ENCODE measurements around the gene MATN1.

Gene MATN1

GRCh38 chr1:30666756-30667273 is 56.6 kb downstream of the MATN1 start:
- no peak overlapping the region for H3K4me2 ChIP-seq (ENCODE audit: low read length)
- no peak overlapping the region for H2AFZ ChIP-seq
- H3K36me3 ChIP-seq (ENCODE audit: control insufficient read depth, insufficient read depth, low read length) = no peaks in the 10 kb centered on the region
- no peak overlapping the region for H3K9ac ChIP-seq
- no peak overlapping the region for H3K4me3 ChIP-seq (ENCODE audit: low read depth, low read length)
- H3K79me2 ChIP-seq = no peaks in the 10 kb centered on the region
- H3K4me1 ChIP-seq = no peaks in the 10 kb centered on the region
- no peak for TF ChIP-seq CTCF (IDR thresholded peaks at IDR 0.05)
- no peaks in the 10 kb centered on the region for H3K27me3 ChIP-seq (ENCODE audit: control insufficient read depth, insufficient read depth, low read length)
- no peaks in the 10 kb centered on the region for H3K9me3 ChIP-seq (ENCODE audit: control insufficient read depth, low read length)
- H3K27ac ChIP-seq = no peak overlapping the region

GRCh38 chr1:30665216-30666010 is 58.0 kb downstream of the MATN1 start:
- H3K4me2 ChIP-seq (ENCODE audit: low read length) = no peak overlapping the region
- H3K4me3 ChIP-seq (ENCODE audit: low read depth, low read length) = no peak overlapping the region
- H3K9ac ChIP-seq = no peak overlapping the region
- no peak overlapping the region for H3K27ac ChIP-seq
- no peaks in the 10 kb centered on the region for H3K36me3 ChIP-seq (ENCODE audit: control insufficient read depth, insufficient read depth, low read length)
- no peaks in the 10 kb centered on the region for H3K27me3 ChIP-seq (ENCODE audit: control insufficient read depth, insufficient read depth, low read length)
- no peaks in the 10 kb centered on the region for H3K9me3 ChIP-seq (ENCODE audit: control insufficient read depth, low read length)
- no peak overlapping the region for H2AFZ ChIP-seq
- TF ChIP-seq CTCF (IDR thresholded peaks at IDR 0.05) = no peak
- no peaks in the 10 kb centered on the region for H3K79me2 ChIP-seq
- no peaks in the 10 kb centered on the region for H3K4me1 ChIP-seq

- Histone ChIP-seq H3K4me3 (ENCODE audit: low read depth, low read length) (no peak overlapping the region), H3K27ac (no peak overlapping the region), H3K4me1 (no peaks in the 10 kb centered on the region), H2AFZ (no peak overlapping the region), H3K79me2 (no peaks in the 10 kb centered on the region), H3K9me3 (ENCODE audit: control insufficient read depth, low read length) (no peaks in the 10 kb centered on the region), H3K27me3 (ENCODE audit: control insufficient read depth, insufficient read depth, low read length) (no peaks in the 10 kb centered on the region), H3K9ac (no peak overlapping the region), H3K4me2 (ENCODE audit: low read length) (no peak overlapping the region), H3K36me3 (ENCODE audit: control insufficient read depth, insufficient read depth, low read length) (no peaks in the 10 kb centered on the region)
- TF ChIP-seq CTCF (IDR thresholded peaks at IDR 0.05) = no peak
Measured at GRCh38 chr1:30664103-30664755, 59.2 kb downstream of the MATN1 start.

GRCh38 chr1:30663596-30664091 is 59.7 kb downstream of the MATN1 start:
- Histone ChIP-seq H3K4me1 (no peaks in the 10 kb centered on the region), H3K27ac (no peak overlapping the region), H3K79me2 (no peaks in the 10 kb centered on the region), H3K9ac (no peak overlapping the region), H3K9me3 (ENCODE audit: control insufficient read depth, low read length) (no peaks in the 10 kb centered on the region), H3K4me2 (ENCODE audit: low read length) (no peak overlapping the region), H3K36me3 (ENCODE audit: control insufficient read depth, insufficient read depth, low read length) (no peaks in the 10 kb centered on the region), H3K4me3 (ENCODE audit: low read depth, low read length) (no peak overlapping the region), H2AFZ (no peak overlapping the region), H3K27me3 (ENCODE audit: control insufficient read depth, insufficient read depth, low read length) (no peaks in the 10 kb centered on the region)
- no peak for TF ChIP-seq CTCF (IDR thresholded peaks at IDR 0.05)

All from parathyroid adenoma (tissue), 2 donors.